Testis (tissue), 3 donors: ENCODE measurements around the gene RTN4RL1. TPM values are rescaled to one million over a fixed set of nuclear protein-coding genes. Genes with fewer than 3 reads are reported as not detected.

Source experiments
- DNase-seq: peaks from one replicate; pipeline ENCODE4 v3.0.0-alpha.2; 2019
- H3K27ac ChIP-seq, 2 donors: fragments of 200-600 bp; sonication (generic); one replicate each; pipeline ENCODE4 v1.5.1; 2019
- H3K27me3 ChIP-seq: fragments of 200-600 bp; sonication (generic); one replicate; pipeline ENCODE4 v1.5.1; 2019
- H3K36me3 ChIP-seq: fragments of 200-600 bp; sonication (generic); one replicate; pipeline ENCODE4 v1.5.1; 2017; ENCODE audit warnings: low read depth; ENCODE audit errors: missing control alignments
- H3K4me1 ChIP-seq: fragments of 200-600 bp; sonication (generic); one replicate; pipeline ENCODE4 v1.5.1; 2019
- H3K4me3 ChIP-seq, 2 donors: fragments of 200-600 bp; sonication (generic); one replicate each; pipeline ENCODE4 v1.5.1; 2017 to 2019
- H3K9me3 ChIP-seq: fragments of 200-600 bp; sonication (generic); one replicate; pipeline ENCODE4 v1.5.1; 2017
- POLR2A ChIP-seq: fragments of 450-650 bp; IDR thresholded peaks from one replicate; pipeline ENCODE4 v1.6.1; 2017; ENCODE audit warnings: antibody characterized with exemption, mild to moderate bottlenecking, moderate library complexity
- WGBS, 2 donors: methylation state at CpG; one replicate each; pipeline ENCODE4 v1.1.5; 2018; 5-methylcytosine and 5-hydroxymethylcytosine counted together
- intact Hi-C: fragments of 100-400 bp; cut with DNase I; formaldehyde crosslinking; loops from one replicate; pipeline ENCODE4 v1.15.1; 2023; ENCODE audit warnings: low total_unique reads
- polyA plus RNA-seq: library from polyadenylated mRNA; stranded (reverse); fragments of 350-450 nt; fragmentation: Illumina TruSeq; extraction: RNeasy Lipid Tissue Mini Kit (QIAGEN cat#74804); gene quantifications from one replicate; pipeline ENCODE4 v1.2.3, GENCODE V29; 2014; ENCODE audit warnings: low read depth, low replicate concordance; ENCODE audit not compliant: insufficient read depth
- total RNA-seq, 2 donors: library from RNA; depleted of rRNA; stranded (reverse); fragments of >200 nt; gene quantifications; one replicate each; pipeline ENCODE4 v1.2.3, GENCODE V29; 2016
- TF ChIP-seq, protein P1 (sequence below), 3 experiments: fragments of 450-650 bp in 2 of 3; fragments of 200-600 bp in 1 of 3; sonication (generic) in 1 of 3; IDR thresholded peaks; one replicate each; pipeline ENCODE4 v1.5.1; 2016 to 2019; ENCODE audit warnings: antibody characterized with exemption in 3 of 3, mild to moderate bottlenecking in 2 of 3, moderate library complexity in 1 of 3

RTN4RL1 gene
- total and polyA plus RNA-seq, 3 donors from 2014 or later = 1.7 to 1.8 (median 1.8) TPM

DNA sequence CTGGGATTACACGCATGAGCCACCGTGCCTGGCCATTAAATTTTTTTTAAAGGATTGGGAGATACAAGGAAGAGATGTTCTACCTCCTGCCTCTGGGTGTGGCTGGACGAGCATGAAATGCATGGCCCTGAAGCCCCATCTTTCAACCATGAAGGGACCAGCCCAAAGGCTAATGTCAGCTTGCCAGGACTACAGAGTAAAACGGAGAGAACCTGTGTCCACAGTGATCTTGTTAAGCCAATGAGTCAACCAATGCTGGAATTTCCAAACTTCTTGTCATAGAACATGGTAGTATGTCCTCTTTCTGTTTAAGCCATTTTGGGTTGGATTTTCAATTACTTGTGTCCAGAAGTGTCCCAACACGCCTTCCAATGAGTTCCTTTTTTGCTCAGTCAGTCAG is 71.3 kb downstream of the RTN4RL1 start:
- Histone ChIP-seq H3K9me3 (no peaks in the 10 kb centered on the region), H3K4me3 (no peak overlapping the region), H3K4me1 (peaks cover 3% of the 10 kb centered on the region), H3K27ac (no peak overlapping the region), H3K27me3 (no peaks in the 10 kb centered on the region), H3K36me3 (no peaks in the 10 kb centered on the region)
- DNase-seq = no peak
- intact Hi-C loops = no loop called here
- no peak for TF ChIP-seq POLR2A
- TF ChIP-seq, protein P1, sequence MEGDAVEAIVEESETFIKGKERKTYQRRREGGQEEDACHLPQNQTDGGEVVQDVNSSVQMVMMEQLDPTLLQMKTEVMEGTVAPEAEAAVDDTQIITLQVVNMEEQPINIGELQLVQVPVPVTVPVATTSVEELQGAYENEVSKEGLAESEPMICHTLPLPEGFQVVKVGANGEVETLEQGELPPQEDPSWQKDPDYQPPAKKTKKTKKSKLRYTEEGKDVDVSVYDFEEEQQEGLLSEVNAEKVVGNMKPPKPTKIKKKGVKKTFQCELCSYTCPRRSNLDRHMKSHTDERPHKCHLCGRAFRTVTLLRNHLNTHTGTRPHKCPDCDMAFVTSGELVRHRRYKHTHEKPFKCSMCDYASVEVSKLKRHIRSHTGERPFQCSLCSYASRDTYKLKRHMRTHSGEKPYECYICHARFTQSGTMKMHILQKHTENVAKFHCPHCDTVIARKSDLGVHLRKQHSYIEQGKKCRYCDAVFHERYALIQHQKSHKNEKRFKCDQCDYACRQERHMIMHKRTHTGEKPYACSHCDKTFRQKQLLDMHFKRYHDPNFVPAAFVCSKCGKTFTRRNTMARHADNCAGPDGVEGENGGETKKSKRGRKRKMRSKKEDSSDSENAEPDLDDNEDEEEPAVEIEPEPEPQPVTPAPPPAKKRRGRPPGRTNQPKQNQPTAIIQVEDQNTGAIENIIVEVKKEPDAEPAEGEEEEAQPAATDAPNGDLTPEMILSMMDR (IDR thresholded peaks at IDR 0.05) = no peak
- WGBS, 2 donors = 89 to 90% methylated on average over 5 of the region's 5 CpGs

- intact Hi-C loops = no loop called here
- H3K27ac ChIP-seq = no peak overlapping the region
- H3K36me3 ChIP-seq = no peaks in the 10 kb centered on the region
- no peaks in the 10 kb centered on the region for H3K27me3 ChIP-seq
- H3K4me3 ChIP-seq = no peak overlapping the region
- 67 to 75% methylated on average over 12 of the region's 12 CpGs for WGBS, 2 donors
- no peak for DNase-seq
- H3K9me3 ChIP-seq = no peaks in the 10 kb centered on the region
- TF ChIP-seq, protein P1 (IDR thresholded peaks at IDR 0.05) = no peak
- no peak for TF ChIP-seq POLR2A
- peaks cover 3% of the 10 kb centered on the region for H3K4me1 ChIP-seq
Observed at GRCh38 chr17:1951920-1952319, 73.2 kb downstream of the RTN4RL1 start.

DNA sequence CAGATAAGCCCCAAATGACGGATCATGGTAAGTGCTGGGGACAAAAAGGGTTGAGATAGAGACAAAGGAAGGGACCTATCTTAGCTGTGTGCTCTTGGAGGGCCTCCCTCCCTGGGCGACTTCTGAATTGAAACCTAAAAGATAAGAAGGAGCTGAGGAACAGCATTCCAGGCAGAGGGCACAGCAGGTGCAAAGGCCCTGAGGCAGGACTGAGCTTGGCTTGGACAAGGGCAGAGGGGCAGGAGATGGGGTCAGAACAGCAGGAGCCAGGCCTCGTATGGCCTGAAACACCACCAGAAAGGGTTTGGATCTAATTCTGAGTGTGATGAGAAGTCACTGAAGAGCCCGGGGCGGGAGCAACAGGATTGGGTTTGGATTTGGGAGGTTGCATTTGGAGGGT is 75.4 kb downstream of the RTN4RL1 start:
- Histone ChIP-seq H3K27me3 (no peaks in the 10 kb centered on the region), H3K36me3 (no peaks in the 10 kb centered on the region), H3K9me3 (no peaks in the 10 kb centered on the region), H3K4me1 (no peaks in the 10 kb centered on the region), H3K4me3 (no peak overlapping the region), H3K27ac (no peak overlapping the region)
- 75 to 82% methylated on average over 5 of the region's 5 CpGs for WGBS, 2 donors
- no peak for DNase-seq
- TF ChIP-seq, protein P1 (IDR thresholded peaks at IDR 0.05) = no peak
- TF ChIP-seq POLR2A = no peak
- intact Hi-C loops = no loop called here

GRCh38 chr17:1948517-1948825 is 76.7 kb downstream of the RTN4RL1 start:
- Histone ChIP-seq H3K9me3 (no peaks in the 10 kb centered on the region), H3K4me3 (no peak overlapping the region), H3K36me3 (no peaks in the 10 kb centered on the region), H3K27me3 (no peaks in the 10 kb centered on the region), H3K27ac (no peak overlapping the region), H3K4me1 (no peaks in the 10 kb centered on the region)
- DNase-seq = no peak
- intact Hi-C loops = no loop called here
- 93 to 97% methylated on average over 12 to 14 of the region's 14 CpGs for WGBS, 2 donors
- no peak for TF ChIP-seq POLR2A

- no peak for TF ChIP-seq POLR2A
- TF ChIP-seq, protein P1 (IDR thresholded peaks at IDR 0.05) = no peak
- H3K4me3 ChIP-seq = no peak overlapping the region
- H3K36me3 ChIP-seq = no peaks in the 10 kb centered on the region
- no peak for DNase-seq
- WGBS, 2 donors = 77 to 95% methylated on average over 7 to 22 of the region's 22 CpGs
- intact Hi-C loops = no loop called here
- no peaks in the 10 kb centered on the region for H3K9me3 ChIP-seq
- H3K27ac ChIP-seq = no peak overlapping the region
- no peaks in the 10 kb centered on the region for H3K4me1 ChIP-seq
- no peaks in the 10 kb centered on the region for H3K27me3 ChIP-seq
Observed at GRCh38 chr17:1947743-1948516, 77.2 kb downstream of the RTN4RL1 start.
